ENCODE results near the gene COL8A2.

- TF ChIP-seq CTCF (IDR thresholded peaks at IDR 0.05) (peak; percentile 93 to 99 (median 99)), POLR2A (IDR thresholded peaks at IDR 0.05) (peak; percentile 84)
Observed at GRCh38 chr1:36088577-36089392, 36.2 kb downstream of the COL8A2 start, which contains the start of gene ADPRS.

Measured in prostate gland (tissue), 2 donors.